CD4-positive, alpha-beta T cell (primary cell): ENCODE measurements around the gene MED15. TPM values are rescaled to one million over a fixed set of nuclear protein-coding genes. Genes with fewer than 3 reads are reported as not detected.
A peak's percentile ranks its signal among the peaks of the same experiment; 100 is the strongest.

ENCODE experiments used
- ATAC-seq: fragments of 200-7000 bp; cut with Tn5 transposase; one replicate; pipeline ENCODE4 v1.10.0; 2022; ENCODE audit warnings: mild to moderate bottlenecking; ENCODE audit not compliant: poor library complexity
- CTCF ChIA-PET: fragments of 350-600 bp; sonication (Branson Sonifier 250); formaldehyde crosslinking; loops from one replicate; lab custom pipeline; 2021; ENCODE audit warnings: antibody characterized with exemption, inconsistent platforms; lab: Charles Lee
- POLR2A ChIA-PET: fragments of 350-600 bp; sonication (Branson Sonifier 250); formaldehyde crosslinking; loops from one replicate; lab custom pipeline; 2021; ENCODE audit warnings: antibody characterized with exemption, inconsistent platforms; lab: Charles Lee
- DNase-seq, 14 experiments: peaks; one replicate each; pipeline ENCODE4 v3.0.0-alpha.2; 2013 to 2020; ENCODE audit warnings: mixed read lengths in 2 of 14
- H3K27ac ChIP-seq, 2 donors: one replicate each; pipeline versions ENCODE4 v1.5.1 to v1.7.0; 2013; ENCODE audit warnings: low read length in 2 of 2, low read depth in 1 of 2, mild to moderate bottlenecking in 1 of 2
- H3K27me3 ChIP-seq, 2 experiments: 1 replicate in 1 of 2; 2 replicates in 1 of 2; pipeline versions ENCODE4 v1.6.1 to v1.7.0; 2013; ENCODE audit warnings: low read length in 2 of 2, control low read depth in 1 of 2, mild to moderate bottlenecking in 1 of 2, moderate library complexity in 1 of 2; ENCODE audit not compliant: insufficient read depth in 2 of 2, control insufficient read depth in 1 of 2
- H3K36me3 ChIP-seq: one replicate; pipeline ENCODE4 v1.6.1; 2013; ENCODE audit warnings: low read length, control low read depth; ENCODE audit not compliant: insufficient read depth
- H3K4me1 ChIP-seq: one replicate; pipeline ENCODE4 v1.6.1; 2013; ENCODE audit warnings: low read length, control low read depth; ENCODE audit not compliant: insufficient read depth
- H3K4me3 ChIP-seq: one replicate; pipeline ENCODE4 v1.5.1; 2013; ENCODE audit warnings: mild to moderate bottlenecking, low read length, moderate library complexity
- H3K9me3 ChIP-seq, 2 experiments: 1 replicate in 1 of 2; 2 replicates in 1 of 2; pipeline versions ENCODE4 v1.6.1 to v1.7.0; 2013; ENCODE audit warnings: low read length in 2 of 2, mild to moderate bottlenecking in 2 of 2, control low read depth in 1 of 2, moderate library complexity in 1 of 2; ENCODE audit not compliant: control insufficient read depth in 1 of 2, insufficient read depth in 1 of 2
- H3K27ac Mint-ChIP-seq: one replicate; pipeline ENCODE4 v1.8.0; 2020; ENCODE audit warnings: mixed read lengths
- H3K27me3 Mint-ChIP-seq: one replicate; pipeline ENCODE4 v1.8.0; 2021; ENCODE audit warnings: mixed read lengths
- H3K36me3 Mint-ChIP-seq: one replicate; pipeline ENCODE4 v1.8.0; 2021; ENCODE audit warnings: low read depth, mixed read lengths
- H3K4me1 Mint-ChIP-seq: one replicate; pipeline ENCODE4 v1.8.0; 2021; ENCODE audit warnings: low read depth, mixed read lengths
- H3K4me3 Mint-ChIP-seq: one replicate; pipeline ENCODE4 v1.8.0; 2020; ENCODE audit warnings: mild to moderate bottlenecking, mixed read lengths
- H3K9me3 Mint-ChIP-seq: one replicate; pipeline ENCODE4 v1.8.0; 2020; ENCODE audit warnings: mixed read lengths
- CTCF ChIP-seq: fragments of 200-600 bp; IDR thresholded peaks from one replicate; pipeline ENCODE4 v1.8.0; 2022; ENCODE audit warnings: antibody characterized with exemption, mild to moderate bottlenecking
- intact Hi-C, 2 experiments: fragments of 100-400 bp; cut with DNase I in 1 of 2; cut with micrococcal nuclease in 1 of 2; formaldehyde crosslinking; loops; one replicate each; pipeline versions ENCODE4 v1.15.1 to v1.9.0; 2023 to 2025; cut with DNase I, micrococcal nuclease
- total RNA-seq, 174 experiments: library from RNA in 2 of 174; stranded (reverse) in 2 of 174; gene quantifications; one replicate each; pipeline ENCODE4 v1.2.3 and lab custom pipeline; 2021 to 2026

The MED15 gene
- total RNA-seq, 2 experiments from 2014 or later, result 181 to 191 TPM

- Mint-ChIP-seq H3K4me1 (peaks cover 89% of the 10 kb centered on the region), H3K27ac (peak overlapping the region; percentile 93), H3K9me3 (no peaks in the 10 kb centered on the region), H3K27me3 (no peaks in the 10 kb centered on the region), H3K4me3 (peak overlapping the region; percentile 83), H3K36me3 (peaks cover 90% of the 10 kb centered on the region)
- ChIA-PET CTCF (interaction anchor here (0.7 to 7.2 kb wide), 7 partner anchors 9 to 112 kb away, joined by 3 to 107 read pairs (median 3); no protein-coding TSS in a partner anchor), POLR2A (interaction anchor here (0.7 to 9.9 kb wide), 16 partner anchors 8 to 249 kb away, joined by 3 to 343 read pairs (median 4); partner anchors contain the start of genes DGCR6L, KLHL22 and MED15)
- intact Hi-C loops, result loop anchor here (1.0 to 5.0 kb wide), 5 partner anchors 10 to 134 kb away; no protein-coding TSS in a partner anchor
- H3K36me3 ChIP-seq, result peaks cover 60% of the 10 kb centered on the region
- ATAC-seq (no peak), DNase-seq (no peak)
- H3K4me3 ChIP-seq, result peak overlapping the region; percentile 27
- H3K9me3 ChIP-seq, result no peaks in the 10 kb centered on the region
- H3K4me1 ChIP-seq, result peaks cover 88% of the 10 kb centered on the region
- no peaks in the 10 kb centered on the region for H3K27me3 ChIP-seq
- peak overlapping the region in 1 of 2 donors; percentile 57 for H3K27ac ChIP-seq
- no peak for TF ChIP-seq CTCF
These were observed 61.2 kb downstream of the MED15 start for GRCh38 chr22:20568502-20569058.

- CTCF ChIA-PET, result interaction anchor here (0.7 to 7.2 kb wide), 7 partner anchors 9 to 113 kb away, joined by 3 to 107 read pairs (median 3); no protein-coding TSS in a partner anchor
- peaks cover 90% of the 10 kb centered on the region for H3K36me3 Mint-ChIP-seq
- Histone ChIP-seq H3K27ac (peak overlapping the region; percentile 29 to 57), H3K36me3 (peaks cover 68% of the 10 kb centered on the region), H3K4me1 (peaks cover 85% of the 10 kb centered on the region), H3K4me3 (peak overlapping the region; percentile 27), H3K9me3 (no peaks in the 10 kb centered on the region), H3K27me3 (no peaks in the 10 kb centered on the region)
- peaks cover 89% of the 10 kb centered on the region for H3K4me1 Mint-ChIP-seq
- no peak for TF ChIP-seq CTCF
- intact Hi-C loops, result loop anchor here (1.0 to 5.0 kb wide), 5 partner anchors 12 to 152 kb away; no protein-coding TSS in a partner anchor
- no peaks in the 10 kb centered on the region for H3K27me3 Mint-ChIP-seq
- ATAC-seq (peak; percentile 59), DNase-seq (peak; percentile 74 to 95 (median 84))
- H3K27ac Mint-ChIP-seq, result peak overlapping the region; percentile 93
- peak overlapping the region; percentile 83 for H3K4me3 Mint-ChIP-seq
- no peaks in the 10 kb centered on the region for H3K9me3 Mint-ChIP-seq
- POLR2A ChIA-PET, result interaction anchor here (0.7 to 9.9 kb wide), 17 partner anchors 8 to 250 kb away, joined by 3 to 343 read pairs (median 4); partner anchors contain the start of genes DGCR6L, KLHL22 and MED15
These were observed 61.9 kb downstream of the MED15 start for GRCh38 chr22:20569059-20570058.

- Histone ChIP-seq H3K9me3 (no peaks in the 10 kb centered on the region), H3K27ac (no peak overlapping the region), H3K4me1 (peaks cover 72% of the 10 kb centered on the region), H3K4me3 (peak overlapping the region; percentile 2), H3K27me3 (no peaks in the 10 kb centered on the region), H3K36me3 (peaks cover 71% of the 10 kb centered on the region)
- H3K4me3 Mint-ChIP-seq, result no peak overlapping the region
- no peaks in the 10 kb centered on the region for H3K9me3 Mint-ChIP-seq
- intact Hi-C loops, result loop anchor here in 1 of 2 experiments (5.0 kb wide), 1 partner anchor 154 kb away; no protein-coding TSS in a partner anchor
- ChIA-PET CTCF (interaction anchor here (0.9 to 2.6 kb wide), 8 partner anchors 14 to 163 kb away, joined by 3 to 10 read pairs (median 7); no protein-coding TSS in a partner anchor), POLR2A (interaction anchor here (1.2 to 9.9 kb wide), 3 partner anchors 17 to 178 kb away, joined by 3 to 343 read pairs (median 8); partner anchors contain the start of genes MED15 and ZNF74)
- H3K4me1 Mint-ChIP-seq, result peaks cover 72% of the 10 kb centered on the region
- no peaks in the 10 kb centered on the region for H3K27me3 Mint-ChIP-seq
- TF ChIP-seq CTCF, result no peak
- peaks cover 96% of the 10 kb centered on the region for H3K36me3 Mint-ChIP-seq
- DNase-seq, result peak in 1 of 14 experiments; percentile 44
- H3K27ac Mint-ChIP-seq, result peak overlapping the region; percentile 93
- ATAC-seq, result no peak
These were observed 63.7 kb downstream of the MED15 start for GRCh38 chr22:20571078-20571503.
